Posterior cingulate gyrus (tissue), 11 donors: Measurements from ENCODE around the gene NACC2.
A peak's percentile ranks its signal among the peaks of the same experiment; 100 is the strongest.
"Not testable (repeated sequence)": the region's sequence is repeated elsewhere in the genome, so short reads cannot be mapped to it uniquely, and the experiment has no call there.

ENCODE experiments used
- DNase-seq, 10 donors: peaks; one replicate each; pipeline versions ENCODE4 v3.0.0 to v3.0.0-alpha.2; 2020 to 2021; ENCODE audit warnings: mixed read lengths in 3 of 10
- intact Hi-C: fragments of 100-400 bp; cut with DNase I; formaldehyde crosslinking; loops from one replicate; pipeline ENCODE4 v1.15.1; 2023

Gene NACC2

GRCh38 chr9:136114610-136115009 is 19.5 kb upstream of the NACC2 start:
- intact Hi-C loops = no loop called here

GRCh38 chr9:136112541-136112940 is 17.5 kb upstream of the NACC2 start:
- intact Hi-C loops = no loop called here
- no peak for DNase-seq

More at GRCh38 chr9:136114610-136115009, 19.5 kb upstream of the NACC2 start:
- DNase-seq = no peak

- no peak for DNase-seq
- intact Hi-C loops = no loop called here
Measured at GRCh38 chr9:136111910-136112309, 16.8 kb upstream of the NACC2 start.

- no peak for DNase-seq
- intact Hi-C loops = no loop called here
Measured at GRCh38 chr9:136111190-136111589, 16.1 kb upstream of the NACC2 start.

GRCh38 chr9:136110082-136111061 is 15.3 kb upstream of the NACC2 start:
- intact Hi-C loops = no loop called here
- DNase-seq = no peak

- intact Hi-C loops = loop anchor here (1.0 to 5.0 kb wide), 2 partner anchors 9 to 57 kb away; partner anchors contain the start of gene TMEM250
- DNase-seq = peak; percentile 87 to 99 (median 91)
Measured at GRCh38 chr9:136109351-136110081, 14.4 kb upstream of the NACC2 start.

- intact Hi-C loops = loop anchor here (1.0 to 5.0 kb wide), 2 partner anchors 10 to 56 kb away; partner anchors contain the start of gene TMEM250
- DNase-seq = no peak
Measured at GRCh38 chr9:136108648-136109266, 13.7 kb upstream of the NACC2 start.

- intact Hi-C loops = loop anchor here (5.0 kb wide), 1 partner anchor 56 kb away; no protein-coding TSS in a partner anchor
- DNase-seq = no peak
Measured at GRCh38 chr9:136107953-136108647, 13.0 kb upstream of the NACC2 start.

GRCh38 chr9:136107155-136107952 is 12.3 kb upstream of the NACC2 start:
- no peak for DNase-seq

GRCh38 chr9:136105398-136106135 is 10.5 kb upstream of the NACC2 start:
- intact Hi-C loops = loop anchor here (5.0 kb wide), 1 partner anchor 53 kb away; no protein-coding TSS in a partner anchor
- DNase-seq = no peak

More at GRCh38 chr9:136107155-136107952, 12.3 kb upstream of the NACC2 start:
- intact Hi-C loops = loop anchor here (5.0 kb wide), 1 partner anchor 55 kb away; no protein-coding TSS in a partner anchor

GRCh38 chr9:136104916-136105315 is 9.8 kb upstream of the NACC2 start:
- intact Hi-C loops = loop anchor here (5.0 kb wide), 1 partner anchor 53 kb away; no protein-coding TSS in a partner anchor
- DNase-seq = no peak

GRCh38 chr9:136104488-136104800 is 9.4 kb upstream of the NACC2 start:
- no peak for DNase-seq
- intact Hi-C loops = no loop called here

GRCh38 chr9:136103651-136104487 is 8.8 kb upstream of the NACC2 start:
- no peak for DNase-seq
- intact Hi-C loops = no loop called here

- DNase-seq, intact Hi-C loops: not testable (repeated sequence)
Measured at GRCh38 chr9:136101615-136102074, 6.6 kb upstream of the NACC2 start.

- no peak for DNase-seq
Measured at GRCh38 chr9:136100700-136101614, 5.9 kb upstream of the NACC2 start.

GRCh38 chr9:136099542-136099941 is 4.5 kb upstream of the NACC2 start:
- no peak for DNase-seq
- intact Hi-C loops = no loop called here

More at GRCh38 chr9:136100700-136101614, 5.9 kb upstream of the NACC2 start:
- intact Hi-C loops = no loop called here
